ENCODE measurements around the gene EHD1.

Gene EHD1

GRCh38 chr11:64894812-64895452 lies 16.5 kb upstream of the EHD1 start:
- H3K4me3 ChIP-seq (ENCODE audit: low read length): no peak overlapping the region
- H3K27me3 ChIP-seq (ENCODE audit: insufficient read depth, low read length): no peaks in the 10 kb centered on the region
- no peak overlapping the region for H3K27ac ChIP-seq (ENCODE audit: low read depth, low read length)
- H3K9me3 ChIP-seq (ENCODE audit: insufficient read depth, low read depth, low read length): no peaks in the 10 kb centered on the region
- WGBS: 95% methylated on average over 39 of the region's 39 CpGs
- no peak overlapping the region for H3K9ac ChIP-seq (ENCODE audit: low read depth, low read length)
- H3K4me1 ChIP-seq (ENCODE audit: insufficient read depth, low read length): no peaks in the 10 kb centered on the region
- peaks cover 17% of the 10 kb centered on the region for H3K36me3 ChIP-seq (ENCODE audit: insufficient read depth, low read length)

DNA sequence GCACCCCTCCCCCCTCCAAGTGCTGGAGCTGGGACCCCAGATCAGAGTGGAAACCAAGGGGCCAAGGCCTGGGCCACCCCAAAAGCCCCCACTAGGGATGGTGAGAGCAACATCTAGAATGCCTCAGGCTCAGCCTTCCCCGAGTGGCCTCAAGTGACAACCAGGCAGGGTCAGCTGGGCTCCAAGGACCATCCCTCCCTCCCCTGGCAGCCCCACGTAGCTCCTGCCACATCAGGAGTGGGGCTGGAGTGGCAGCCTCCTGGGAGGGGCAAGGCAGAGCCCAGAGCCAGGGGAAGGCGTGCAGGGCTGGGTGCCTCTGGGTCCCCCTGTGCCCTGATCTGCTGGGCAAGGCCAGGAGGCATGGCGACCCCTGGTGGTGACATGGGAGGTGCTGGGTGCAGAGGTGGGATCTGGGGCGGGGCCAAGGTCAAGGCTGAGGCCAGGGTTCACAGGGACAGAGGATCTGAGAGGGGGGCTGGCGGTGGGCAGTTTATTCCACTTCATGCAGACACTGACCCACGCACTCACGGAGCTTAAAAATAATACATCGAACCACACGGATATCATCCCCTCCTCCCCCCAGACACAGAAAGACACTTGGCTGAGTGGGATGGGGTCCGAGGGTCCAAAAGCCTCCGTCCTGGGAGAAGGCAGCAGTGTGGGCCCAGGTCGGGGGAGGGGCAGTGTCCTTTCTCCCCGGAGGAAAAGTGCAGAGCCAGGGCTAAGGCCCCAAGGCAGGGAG lies 15.8 kb upstream of the EHD1 start:
- no peaks in the 10 kb centered on the region for H3K27me3 ChIP-seq (ENCODE audit: insufficient read depth, low read length)
- no peak overlapping the region for H3K27ac ChIP-seq (ENCODE audit: low read depth, low read length)
- 46% methylated on average over 14 of the region's 14 CpGs for WGBS
- H3K4me1 ChIP-seq (ENCODE audit: insufficient read depth, low read length): no peaks in the 10 kb centered on the region
- H3K9ac ChIP-seq (ENCODE audit: low read depth, low read length): no peak overlapping the region
- peaks cover 17% of the 10 kb centered on the region for H3K36me3 ChIP-seq (ENCODE audit: insufficient read depth, low read length)
- H3K4me3 ChIP-seq (ENCODE audit: low read length): no peak overlapping the region
- H3K9me3 ChIP-seq (ENCODE audit: insufficient read depth, low read depth, low read length): no peaks in the 10 kb centered on the region

DNA sequence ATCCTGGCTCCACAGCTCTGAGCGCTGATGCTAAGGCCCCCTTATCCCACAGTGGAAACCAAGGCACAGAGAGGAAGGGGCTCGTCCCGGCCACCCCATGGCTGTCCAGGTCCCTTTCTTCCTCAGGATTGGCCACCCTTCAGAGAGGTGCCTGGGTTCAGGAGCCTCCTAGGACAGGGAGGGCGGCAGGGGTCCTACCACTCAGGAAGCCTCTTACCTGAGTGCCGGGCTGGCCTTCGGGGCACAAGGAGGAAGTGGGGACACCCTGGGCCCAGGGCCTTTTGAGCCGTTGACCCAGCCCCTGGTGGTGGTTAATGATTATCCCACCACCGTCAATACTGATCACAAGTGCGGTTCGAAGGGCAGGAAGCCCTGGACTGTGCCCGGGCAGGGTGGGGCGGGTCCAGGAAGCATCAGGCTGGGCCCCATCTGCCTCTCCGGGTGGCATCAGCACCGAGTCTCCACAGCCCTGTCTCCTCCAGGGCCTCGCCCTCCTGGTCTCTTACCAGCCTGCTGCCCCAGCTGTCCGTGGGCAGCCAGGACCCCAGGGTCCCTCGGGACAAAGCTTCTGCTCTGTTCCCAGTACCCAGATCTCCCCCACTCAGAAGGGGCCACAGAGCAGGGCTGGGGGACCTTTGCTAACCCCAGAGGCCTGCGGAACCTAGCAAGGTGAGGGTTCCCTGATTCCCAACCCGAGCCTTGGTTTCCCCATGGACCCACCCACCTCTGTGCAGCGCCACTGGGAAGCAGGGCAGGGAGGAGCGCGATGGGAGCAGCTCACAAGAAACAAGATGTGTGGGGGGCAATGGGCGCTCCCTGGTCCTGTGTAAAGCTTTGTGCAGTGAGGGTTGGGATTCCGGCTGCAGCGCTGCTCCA lies 15.0 kb upstream of the EHD1 start:
- Histone ChIP-seq H3K36me3 (ENCODE audit: insufficient read depth, low read length) (peaks cover 15% of the 10 kb centered on the region), H3K27ac (ENCODE audit: low read depth, low read length) (no peak overlapping the region), H3K27me3 (ENCODE audit: insufficient read depth, low read length) (no peaks in the 10 kb centered on the region), H3K9me3 (ENCODE audit: insufficient read depth, low read depth, low read length) (no peaks in the 10 kb centered on the region), H3K9ac (ENCODE audit: low read depth, low read length) (no peak overlapping the region), H3K4me3 (ENCODE audit: low read length) (no peak overlapping the region), H3K4me1 (ENCODE audit: insufficient read depth, low read length) (peaks cover 5% of the 10 kb centered on the region; the same call in 1 of the 2 replicates)
- WGBS: 91% methylated on average over 24 of the region's 25 CpGs

- Histone ChIP-seq H3K9ac (ENCODE audit: low read depth, low read length) (no peak overlapping the region), H3K36me3 (ENCODE audit: insufficient read depth, low read length) (peaks cover 9% of the 10 kb centered on the region; the same call in 1 of the 2 replicates), H3K4me1 (ENCODE audit: insufficient read depth, low read length) (peaks cover 9% of the 10 kb centered on the region; the same call in 1 of the 2 replicates), H3K4me3 (ENCODE audit: low read length) (no peak overlapping the region), H3K27ac (ENCODE audit: low read depth, low read length) (no peak overlapping the region), H3K9me3 (ENCODE audit: insufficient read depth, low read depth, low read length) (no peaks in the 10 kb centered on the region), H3K27me3 (ENCODE audit: insufficient read depth, low read length) (no peaks in the 10 kb centered on the region)
- 93% methylated on average over 10 of the region's 10 CpGs for WGBS
Observed at GRCh38 chr11:64892838-64893193, 14.4 kb upstream of the EHD1 start.

GRCh38 chr11:64892411-64892831 lies 14.0 kb upstream of the EHD1 start:
- Histone ChIP-seq H3K9me3 (ENCODE audit: insufficient read depth, low read depth, low read length) (no peaks in the 10 kb centered on the region), H3K4me3 (ENCODE audit: low read length) (no peak overlapping the region), H3K27me3 (ENCODE audit: insufficient read depth, low read length) (no peaks in the 10 kb centered on the region), H3K9ac (ENCODE audit: low read depth, low read length) (no peak overlapping the region; the same call in 1 of the 2 replicates), H3K27ac (ENCODE audit: low read depth, low read length) (no peak overlapping the region), H3K4me1 (ENCODE audit: insufficient read depth, low read length) (peaks cover 9% of the 10 kb centered on the region; the same call in 1 of the 2 replicates), H3K36me3 (ENCODE audit: insufficient read depth, low read length) (peaks cover 5% of the 10 kb centered on the region; the same call in 1 of the 2 replicates)
- WGBS: 93% methylated on average over 11 of the region's 11 CpGs

- H3K27me3 ChIP-seq (ENCODE audit: insufficient read depth, low read length): no peaks in the 10 kb centered on the region
- H3K27ac ChIP-seq (ENCODE audit: low read depth, low read length): no peak overlapping the region
- H3K4me1 ChIP-seq (ENCODE audit: insufficient read depth, low read length): peaks cover 9% of the 10 kb centered on the region; the same call in 1 of the 2 replicates
- H3K36me3 ChIP-seq (ENCODE audit: insufficient read depth, low read length): no peaks in the 10 kb centered on the region
- WGBS: 86% methylated on average over 5 of the region's 5 CpGs
- no peak overlapping the region for H3K9ac ChIP-seq (ENCODE audit: low read depth, low read length)
- no peak overlapping the region for H3K4me3 ChIP-seq (ENCODE audit: low read length)
- no peaks in the 10 kb centered on the region for H3K9me3 ChIP-seq (ENCODE audit: insufficient read depth, low read depth, low read length)
Observed at GRCh38 chr11:64891880-64892279, 13.5 kb upstream of the EHD1 start.

DNA sequence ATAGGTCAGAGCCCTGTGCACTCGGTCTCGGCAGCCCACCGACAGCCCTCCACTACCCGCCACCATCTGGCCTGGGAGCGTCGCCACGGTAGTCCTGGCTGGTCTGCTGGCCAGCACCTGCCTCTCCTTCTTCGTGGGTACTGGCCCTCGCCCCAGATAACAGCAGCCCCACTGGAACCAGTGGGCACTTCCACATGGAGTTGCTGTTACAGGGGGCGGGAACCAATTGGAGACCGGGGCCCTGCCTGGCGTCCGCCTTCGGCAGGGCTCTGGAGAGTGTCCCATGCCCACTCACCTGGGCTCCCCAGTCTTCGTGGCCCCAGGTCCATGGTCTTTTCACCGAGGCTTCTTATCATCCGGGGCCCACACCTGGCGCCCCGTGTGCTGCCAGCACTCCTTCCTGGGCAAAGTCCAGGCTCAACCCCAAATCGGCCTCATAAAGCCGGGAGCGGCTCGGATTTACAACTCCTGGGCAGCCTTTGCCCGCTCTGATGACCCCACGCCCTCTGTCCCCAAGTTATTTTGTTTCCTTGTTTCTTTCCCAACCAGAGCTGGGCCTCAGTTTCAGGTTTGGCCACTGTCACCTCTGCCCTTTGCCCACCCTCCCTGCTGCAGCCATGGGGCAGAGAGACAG lies 12.9 kb upstream of the EHD1 start:
- WGBS: 92% methylated on average over 25 of the region's 25 CpGs
- Histone ChIP-seq H3K4me1 (ENCODE audit: insufficient read depth, low read length) (peaks cover 9% of the 10 kb centered on the region; the same call in 1 of the 2 replicates), H3K9me3 (ENCODE audit: insufficient read depth, low read depth, low read length) (no peaks in the 10 kb centered on the region), H3K4me3 (ENCODE audit: low read length) (no peak overlapping the region), H3K9ac (ENCODE audit: low read depth, low read length) (no peak overlapping the region; the same call in 1 of the 2 replicates), H3K27ac (ENCODE audit: low read depth, low read length) (no peak overlapping the region), H3K36me3 (ENCODE audit: insufficient read depth, low read length) (no peaks in the 10 kb centered on the region), H3K27me3 (ENCODE audit: insufficient read depth, low read length) (no peaks in the 10 kb centered on the region)

DNA sequence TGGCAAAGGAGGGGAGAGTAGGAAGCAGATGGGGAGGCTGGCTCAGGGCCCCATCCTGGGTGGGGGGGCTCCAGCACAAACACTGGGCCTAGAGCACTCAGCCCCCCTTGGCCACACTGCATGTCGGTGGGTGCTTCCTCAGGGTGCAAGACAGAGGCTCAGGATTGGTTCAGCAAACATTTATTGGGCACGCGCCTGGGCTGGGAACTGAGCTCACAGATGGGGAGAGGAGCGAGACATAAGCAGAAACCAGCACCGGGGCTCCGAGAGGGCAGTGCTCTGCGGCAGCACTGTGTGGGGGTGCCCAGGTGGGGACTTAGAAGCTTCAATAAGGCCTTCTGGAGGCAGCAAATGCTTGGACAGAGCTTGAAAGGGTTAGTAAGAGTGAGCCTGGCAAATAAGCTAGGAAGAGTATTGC lies 12.1 kb upstream of the EHD1 start:
- 90% methylated on average over 7 of the region's 7 CpGs for WGBS
- Histone ChIP-seq H3K27ac (ENCODE audit: low read depth, low read length) (no peak overlapping the region), H3K36me3 (ENCODE audit: insufficient read depth, low read length) (no peaks in the 10 kb centered on the region), H3K4me1 (ENCODE audit: insufficient read depth, low read length) (peaks cover 9% of the 10 kb centered on the region; the same call in 1 of the 2 replicates), H3K9me3 (ENCODE audit: insufficient read depth, low read depth, low read length) (no peaks in the 10 kb centered on the region), H3K9ac (ENCODE audit: low read depth, low read length) (no peak overlapping the region), H3K4me3 (ENCODE audit: low read length) (no peak overlapping the region), H3K27me3 (ENCODE audit: insufficient read depth, low read length) (no peaks in the 10 kb centered on the region)

DNA sequence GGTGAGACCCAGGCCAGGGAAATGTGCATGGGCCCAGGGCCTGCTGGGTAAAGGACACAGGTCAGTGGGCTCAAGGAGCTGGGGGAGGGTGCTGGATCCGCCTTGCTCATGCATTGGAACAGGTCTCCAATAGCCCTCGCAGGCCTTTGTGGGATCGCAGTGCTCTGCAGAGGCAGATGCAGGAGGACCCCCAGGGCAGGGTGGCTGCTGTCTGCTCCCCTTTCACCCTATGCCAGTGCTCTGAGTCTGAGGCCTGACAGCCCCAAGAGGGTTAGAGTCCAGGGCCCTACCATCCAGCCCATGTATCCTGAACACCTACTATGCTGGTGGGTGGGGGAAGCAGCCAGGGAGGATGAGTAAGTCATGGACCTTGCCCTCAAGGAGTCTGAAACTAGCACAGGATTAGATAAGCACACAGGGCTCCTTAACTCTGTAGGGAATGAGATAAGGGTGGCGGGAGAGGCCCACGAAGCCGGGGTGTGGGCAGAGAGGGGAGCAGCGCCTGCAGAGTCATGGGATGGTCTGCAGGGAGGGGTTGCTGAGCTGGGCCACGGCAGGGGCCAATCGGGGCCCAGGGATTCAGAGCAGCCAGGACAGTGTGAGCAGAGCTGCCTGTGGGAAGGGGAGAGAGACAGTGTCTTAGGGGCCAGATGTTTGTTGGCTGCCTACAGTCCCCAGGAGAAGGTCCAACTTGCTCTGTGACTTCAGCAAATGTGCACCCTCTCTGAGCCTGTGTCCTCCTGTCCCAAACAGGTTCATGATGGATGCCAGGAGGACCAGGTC lies 10.5 kb upstream of the EHD1 start:
- no peak overlapping the region for H3K9ac ChIP-seq (ENCODE audit: low read depth, low read length)
- H3K9me3 ChIP-seq (ENCODE audit: insufficient read depth, low read depth, low read length): no peaks in the 10 kb centered on the region
- no peak overlapping the region for H3K4me3 ChIP-seq (ENCODE audit: low read length)
- no peak overlapping the region for H3K27ac ChIP-seq (ENCODE audit: low read depth, low read length)
- H3K36me3 ChIP-seq (ENCODE audit: insufficient read depth, low read length): no peaks in the 10 kb centered on the region
- H3K4me1 ChIP-seq (ENCODE audit: insufficient read depth, low read length): peaks cover 9% of the 10 kb centered on the region; the same call in 1 of the 2 replicates
- WGBS: 72% methylated on average over 9 of the region's 9 CpGs
- no peaks in the 10 kb centered on the region for H3K27me3 ChIP-seq (ENCODE audit: insufficient read depth, low read length)

- H3K36me3 ChIP-seq (ENCODE audit: insufficient read depth, low read length): no peaks in the 10 kb centered on the region
- H3K9ac ChIP-seq (ENCODE audit: low read depth, low read length): no peak overlapping the region; the same call in 1 of the 2 replicates
- H3K27me3 ChIP-seq (ENCODE audit: insufficient read depth, low read length): no peaks in the 10 kb centered on the region
- 0 out of 2 replicates have a peak overlapping the region, but pooled peaks have one; percentile 42 for H3K27ac ChIP-seq (ENCODE audit: low read depth, low read length)
- H3K9me3 ChIP-seq (ENCODE audit: insufficient read depth, low read depth, low read length): no peaks in the 10 kb centered on the region
- WGBS: 75% methylated on average over 8 of the region's 8 CpGs
- H3K4me1 ChIP-seq (ENCODE audit: insufficient read depth, low read length): peaks cover 9% of the 10 kb centered on the region; the same call in 1 of the 2 replicates
- H3K4me3 ChIP-seq (ENCODE audit: low read length): 0 out of 2 replicates have a peak overlapping the region, but pooled peaks have one; percentile 28
Observed at GRCh38 chr11:64888406-64888728, 9.9 kb upstream of the EHD1 start.

Measured in HUES64 (cell line).